GM19240 (cell line): ENCODE data around the gene METTL9.
"Not testable (repeated sequence)": the region's sequence is repeated elsewhere in the genome, so short reads cannot be mapped to it uniquely, and the experiment has no call there.

Experiments used
- DNase-seq: peaks from one replicate; pipeline ENCODE4 v3.0.0; 2011; ENCODE audit warnings: low spot score; ENCODE audit not compliant: insufficient read length

METTL9 gene

GRCh38 chr16:21599122-21600030 is at the start of gene METTL9:
METTL9 (plus strand) TSS chr16:21599577; CDS start chr16:21599734, 157 bp downstream.
- peak; percentile 76 for DNase-seq

DNA sequence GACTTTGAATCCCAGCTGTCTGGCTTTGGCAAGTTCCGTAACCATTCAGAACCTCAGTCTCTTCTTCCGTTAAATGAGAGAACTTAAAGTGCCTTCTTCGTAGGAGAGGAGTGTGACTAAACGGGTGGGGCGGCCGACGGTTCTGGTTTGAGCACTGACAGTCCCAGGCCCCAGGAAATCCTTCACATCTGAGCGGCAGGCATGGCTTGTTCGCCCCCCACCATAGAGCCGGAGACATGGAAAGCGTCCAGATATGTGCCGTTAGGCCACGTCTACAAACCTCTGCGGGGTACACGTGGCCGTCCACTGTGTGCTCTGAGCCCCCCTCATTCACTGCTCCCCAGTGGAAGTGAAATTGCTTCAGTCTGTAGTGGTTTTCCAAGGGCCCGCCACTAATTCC is 49.4 kb upstream of the METTL9 start:
- not testable (repeated sequence) for DNase-seq

GRCh38 chr16:21550435-21550834 is 48.9 kb upstream of the METTL9 start:
- DNase-seq, result not testable (repeated sequence)

GRCh38 chr16:21551076-21551475 is 48.3 kb upstream of the METTL9 start:
- DNase-seq, result not testable (repeated sequence)

DNA sequence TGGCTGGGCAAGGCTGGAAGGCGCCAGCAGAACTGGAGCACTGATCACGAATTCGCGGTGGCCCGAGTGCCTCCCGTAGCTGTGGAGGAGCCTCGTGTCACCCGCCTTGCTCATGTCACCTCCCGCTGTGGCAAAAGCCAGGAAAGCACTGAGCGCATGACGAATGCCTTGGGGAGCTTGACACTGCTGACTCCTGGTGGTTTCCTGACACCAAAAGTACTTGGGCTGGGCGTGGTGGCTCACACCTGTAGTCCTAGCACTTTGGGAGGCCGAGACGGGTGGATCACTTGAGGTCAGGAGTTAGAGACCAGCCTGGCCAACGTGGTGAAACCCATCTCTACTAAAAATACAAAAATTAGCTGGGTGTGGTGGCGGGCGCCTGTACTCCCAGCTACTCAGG is 47.8 kb upstream of the METTL9 start:
- DNase-seq, result not testable (repeated sequence)

GRCh38 chr16:21553481-21554296 is 45.7 kb upstream of the METTL9 start:
- not testable (repeated sequence) for DNase-seq

GRCh38 chr16:21554795-21555585 is 44.4 kb upstream of the METTL9 start:
- peak; percentile 96 for DNase-seq

- DNase-seq, result not testable (repeated sequence)
Measured at GRCh38 chr16:21555621-21556020, 43.8 kb upstream of the METTL9 start.

GRCh38 chr16:21556026-21556595 is 43.3 kb upstream of the METTL9 start:
- DNase-seq, result not testable (repeated sequence)

DNA sequence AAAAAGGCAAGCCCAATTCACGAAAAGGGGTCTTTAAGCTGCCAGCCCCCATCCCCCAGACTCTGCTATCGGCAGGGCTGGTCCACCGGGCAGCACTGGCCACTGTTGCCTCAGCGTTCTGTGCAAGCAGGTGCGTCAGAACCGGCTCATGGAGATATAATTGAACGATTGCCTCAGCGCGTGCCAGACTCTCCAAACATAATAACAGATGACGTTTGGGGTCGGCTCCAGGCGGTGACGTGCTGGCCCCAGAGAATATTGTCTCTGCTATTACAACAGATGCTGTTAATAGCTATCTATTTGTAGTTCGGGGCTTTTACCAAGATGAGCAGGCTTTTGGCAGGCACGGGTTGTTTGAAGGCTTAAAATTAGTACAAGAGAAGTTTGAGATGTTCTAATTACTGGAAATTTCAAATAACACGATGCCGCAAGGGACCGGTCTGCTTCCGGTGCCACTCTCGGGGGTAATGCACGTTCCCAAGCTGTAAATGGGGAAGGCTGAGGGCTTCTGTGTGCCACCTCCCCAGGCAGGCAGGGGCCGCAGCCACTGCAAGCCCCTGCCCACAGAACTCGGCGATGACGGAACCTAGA is 42.6 kb upstream of the METTL9 start:
- not testable (repeated sequence) for DNase-seq

DNA sequence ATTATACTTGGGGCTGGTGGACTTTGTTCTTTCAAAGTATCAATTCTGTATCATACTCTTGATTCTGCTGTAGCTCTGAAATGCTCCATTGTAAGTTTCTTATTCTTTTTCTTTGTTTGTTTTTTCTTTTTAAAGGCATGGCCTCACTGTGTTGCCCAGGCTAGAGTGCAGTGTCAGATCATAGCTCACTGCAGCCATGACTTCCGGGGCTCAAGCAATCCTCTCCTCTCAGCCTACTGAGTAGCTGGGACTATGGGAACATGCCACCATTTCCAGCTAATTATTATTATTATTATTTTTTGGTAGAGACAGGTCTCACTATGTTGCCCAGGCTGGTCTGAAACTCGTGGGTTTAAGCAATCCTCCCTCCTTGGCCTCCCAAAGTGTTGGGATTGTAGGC is 38.9 kb upstream of the METTL9 start:
- no peak for DNase-seq

- DNase-seq, result no peak
Measured at GRCh38 chr16:21563676-21564075, 35.7 kb upstream of the METTL9 start.

DNA sequence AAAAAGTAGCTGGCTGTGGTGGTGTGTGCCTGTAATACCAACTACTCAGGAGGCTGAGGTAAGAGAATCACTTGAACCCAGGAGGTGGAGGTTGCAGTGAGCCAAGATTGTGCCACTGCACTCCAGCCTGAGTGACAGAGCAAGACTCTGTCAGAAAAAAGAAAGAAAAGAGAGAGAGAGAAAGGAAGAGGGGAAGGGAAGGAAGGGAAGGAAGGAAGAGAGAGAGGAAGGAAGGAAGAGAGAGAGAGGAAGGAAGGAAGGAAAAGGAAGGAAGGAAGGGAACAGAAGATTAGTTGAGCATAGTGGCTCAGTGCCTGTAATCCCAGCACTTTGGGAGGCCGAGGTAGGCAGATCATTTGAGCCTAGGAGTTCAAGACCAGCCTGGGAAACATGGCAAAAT is 35.0 kb upstream of the METTL9 start:
- DNase-seq, result not testable (repeated sequence)

DNA sequence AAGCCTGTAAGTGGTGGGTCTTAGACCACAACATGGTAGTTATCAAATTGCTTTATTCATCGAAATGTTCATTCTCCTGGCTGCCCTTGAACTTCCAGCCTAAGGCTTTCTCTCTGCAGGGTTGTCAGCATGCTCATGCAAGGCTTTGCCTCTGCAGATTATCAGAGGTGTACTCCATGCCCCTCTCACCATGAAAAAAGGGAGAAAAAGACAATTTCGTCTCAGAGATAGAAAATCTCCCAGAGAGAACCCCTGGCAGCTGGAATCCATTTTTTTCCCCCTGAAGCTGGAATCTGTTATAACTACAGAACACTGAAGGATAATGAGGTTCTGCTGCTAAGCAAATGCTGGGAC is 33.9 kb upstream of the METTL9 start:
- DNase-seq, result no peak

- no peak for DNase-seq
Measured at GRCh38 chr16:21565861-21566669, 33.3 kb upstream of the METTL9 start.

GRCh38 chr16:21566891-21567414 is 32.4 kb upstream of the METTL9 start:
- DNase-seq, result no peak

DNA sequence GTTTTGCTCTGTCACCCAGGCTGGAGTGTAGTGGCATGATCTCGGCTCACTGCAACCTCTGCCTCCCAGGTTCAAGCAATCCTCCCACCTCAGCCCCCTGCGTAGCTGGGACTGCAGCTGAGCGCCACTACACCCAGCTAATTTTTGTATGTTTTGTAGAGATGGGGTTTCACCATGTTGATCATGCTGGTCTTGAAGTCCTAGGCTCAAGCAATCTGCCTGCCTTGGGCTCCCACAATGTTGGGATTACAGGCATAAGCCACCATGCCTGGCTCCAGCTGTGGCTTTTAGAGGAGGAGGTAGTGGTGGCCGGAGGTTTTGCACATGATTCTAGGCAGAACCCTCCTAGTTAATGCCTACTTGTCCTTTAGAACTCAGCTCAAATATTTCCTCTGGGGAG is 31.9 kb upstream of the METTL9 start:
- not testable (repeated sequence) for DNase-seq

GRCh38 chr16:21568502-21569189 is 30.7 kb upstream of the METTL9 start:
- DNase-seq, result no peak

GRCh38 chr16:21570676-21571017 is 28.7 kb upstream of the METTL9 start:
- no peak for DNase-seq
